Liver (tissue), 9 donors: ENCODE data around the gene MAP3K10. TPM values are rescaled to one million over a fixed set of nuclear protein-coding genes. Genes with fewer than 3 reads are reported as not detected.

Experiments used
- DNase-seq: peaks from one replicate; pipeline ENCODE4 v3.0.0-alpha.2; 2017; ENCODE audit warnings: low spot score
- H3K27ac ChIP-seq, 2 donors: one replicate each; pipeline ENCODE4 v1.7.0; 2013; ENCODE audit warnings: inconsistent platforms in 2 of 2, low read length in 2 of 2, control low read depth in 1 of 2, low read depth in 1 of 2, mild to moderate bottlenecking in 1 of 2
- H3K27me3 ChIP-seq, 4 donors: one replicate each; pipeline versions ENCODE4 v1.6.1 to v1.7.0; 2013; ENCODE audit warnings: low read length in 3 of 4, inconsistent platforms in 1 of 4, mild to moderate bottlenecking in 1 of 4, moderate library complexity in 1 of 4; ENCODE audit not compliant: control insufficient read depth in 4 of 4, insufficient read depth in 4 of 4
- H3K36me3 ChIP-seq, 4 donors: one replicate each; pipeline versions ENCODE4 v1.6.1 to v1.7.0; 2013; ENCODE audit warnings: low read length in 3 of 4, mild to moderate bottlenecking in 3 of 4, low read depth in 1 of 4, moderate library complexity in 1 of 4; ENCODE audit not compliant: control insufficient read depth in 4 of 4, insufficient read depth in 3 of 4
- H3K4me1 ChIP-seq, 4 donors: one replicate each; pipeline versions ENCODE4 v1.6.1 to v1.7.0; 2013; ENCODE audit warnings: low read length in 3 of 4, mild to moderate bottlenecking in 3 of 4, moderate library complexity in 1 of 4; ENCODE audit not compliant: control insufficient read depth in 4 of 4, insufficient read depth in 4 of 4
- H3K4me3 ChIP-seq, 3 donors: one replicate each; pipeline versions ENCODE4 v1.6.1 to v1.7.0; 2013; ENCODE audit warnings: low read length in 3 of 3, control low read depth in 1 of 3, low read depth in 1 of 3, mild to moderate bottlenecking in 1 of 3
- H3K9ac ChIP-seq, 2 donors: one replicate each; pipeline ENCODE4 v1.7.0; 2013; ENCODE audit warnings: low read length in 2 of 2, mild to moderate bottlenecking in 2 of 2, moderate library complexity in 2 of 2, control low read depth in 1 of 2, low read depth in 1 of 2
- H3K9me3 ChIP-seq, 4 donors: one replicate each; pipeline versions ENCODE4 v1.6.1 to v1.7.0; 2013; ENCODE audit warnings: low read length in 3 of 4; ENCODE audit not compliant: control insufficient read depth in 4 of 4
- ATF3 ChIP-seq: IDR thresholded peaks from 2 replicates; pipeline ENCODE4 v1.6.1; 2016; ENCODE audit warnings: antibody characterized with exemption
- EGR1 ChIP-seq, 2 donors: IDR thresholded peaks; 2 replicates each; pipeline ENCODE4 v1.6.1; 2016 to 2018; ENCODE audit warnings: antibody characterized with exemption in 2 of 2, low read depth in 2 of 2
- FOXA2 ChIP-seq: IDR thresholded peaks from 2 replicates; pipeline ENCODE4 v1.6.1; 2016; ENCODE audit warnings: antibody characterized with exemption
- GABPA ChIP-seq, 2 donors: IDR thresholded peaks in 1 of 2; conservative IDR thresholded peaks in 1 of 2; 2 replicates each; pipeline ENCODE4 v1.6.1; 2016; ENCODE audit warnings: antibody characterized with exemption in 2 of 2, mild to moderate bottlenecking in 1 of 2, moderate library complexity in 1 of 2
- HNF4A ChIP-seq, 2 donors: conservative IDR thresholded peaks; 2 replicates each; pipeline ENCODE4 v1.6.1; 2016; ENCODE audit warnings: antibody characterized with exemption in 2 of 2, mild to moderate bottlenecking in 2 of 2
- HNF4G ChIP-seq: IDR thresholded peaks from 2 replicates; pipeline ENCODE4 v1.6.1; 2016; ENCODE audit warnings: antibody characterized with exemption
- JUND ChIP-seq, 2 donors: IDR thresholded peaks; 2 replicates each; pipeline ENCODE4 v1.6.1; 2016; ENCODE audit warnings: antibody characterized with exemption in 2 of 2
- MAX ChIP-seq: IDR thresholded peaks from 2 replicates; pipeline ENCODE4 v1.6.1; 2016; ENCODE audit warnings: antibody characterized with exemption
- REST ChIP-seq: IDR thresholded peaks from 2 replicates; pipeline ENCODE4 v1.6.1; 2016; ENCODE audit warnings: antibody characterized with exemption, mild to moderate bottlenecking
- RXRA ChIP-seq, 2 donors: IDR thresholded peaks; 2 replicates each; pipeline ENCODE4 v1.6.1; 2017 to 2018; ENCODE audit warnings: antibody characterized with exemption in 2 of 2, mild to moderate bottlenecking in 1 of 2
- SP1 ChIP-seq: IDR thresholded peaks from 2 replicates; pipeline ENCODE4 v1.6.1; 2018; ENCODE audit warnings: antibody characterized with exemption, mild to moderate bottlenecking
- TAF1 ChIP-seq: conservative IDR thresholded peaks from 2 replicates; pipeline ENCODE4 v1.6.1; 2016; ENCODE audit warnings: antibody characterized with exemption, mild to moderate bottlenecking
- YY1 ChIP-seq: IDR thresholded peaks from 2 replicates; pipeline ENCODE4 v1.6.1; 2016; ENCODE audit warnings: antibody characterized with exemption, mild to moderate bottlenecking
- WGBS: extraction: QIAGEN DNeasy Blood & Tissue Kit; methylation state at CpG from one replicate; pipeline ENCODE4 v1.1.7; 2013; 5-methylcytosine and 5-hydroxymethylcytosine counted together
- polyA plus RNA-seq, 2 donors: library from polyadenylated mRNA; stranded (reverse) in 1 of 2; unstranded in 1 of 2; fragments of 200-250 nt in 1 of 2; fragments of >200 nt in 1 of 2; fragmentation: Nextera tagmentation in 1 of 2; extraction: Ambion mirVana in 1 of 2; gene quantifications; one replicate each; pipeline versions ENCODE4 v1.2.1 to v1.2.3, GENCODE V29; 2013 to 2015
- total RNA-seq, 2 donors: library from RNA; depleted of rRNA; stranded (reverse); fragments of >200 nt; gene quantifications; one replicate each; pipeline ENCODE4 v1.2.3, GENCODE V29; 2014
- TF ChIP-seq, protein P1 (sequence below): fragments of 150-350 bp; IDR thresholded peaks from 2 replicates; pipeline ENCODE4 v1.5.1; 2017; ENCODE audit warnings: improper control_type of control experiment, low read depth, low read length; ENCODE audit not compliant: missing input control
- TF ChIP-seq, protein P2 (sequence below): IDR thresholded peaks from 2 replicates; pipeline ENCODE4 v1.6.1; 2016; ENCODE audit warnings: antibody characterized with exemption
- donor health status: healthy.
- donor health status: healthy.
- donor health status: healthy.
- donor health status: healthy.
- donor health status: healthy.

Gene MAP3K10
- total and polyA plus RNA-seq, 4 donors: 0.65 to 3.9 (median 2.1) TPM

GRCh38 chr19:40213882-40214570, 22.8 kb downstream of the MAP3K10 start:
- 95% methylated on average over 50 of the region's 50 CpGs for WGBS

More at GRCh38 chr19:40213882-40214570, 22.8 kb downstream of the MAP3K10 start:
- Histone ChIP-seq H3K27ac (no peak overlapping the region), H3K9ac (no peak overlapping the region), H3K27me3 (peaks cover 0 to 8% (median 6%) of the 10 kb centered on the region in 4 donors), H3K4me1 (peaks cover 0 to 7% (median 2%) of the 10 kb centered on the region in 4 donors), H3K36me3 (peaks cover 0 to 6% (median 3%) of the 10 kb centered on the region in 4 donors), H3K4me3 (no peak overlapping the region), H3K9me3 (no peaks in the 10 kb centered on the region)
- TF ChIP-seq ATF3 (no peak), EGR1 (IDR thresholded peaks at IDR 0.05; ENCODE audit: low read depth in 2 of 2) (no peak), GABPA (IDR thresholded peaks at IDR 0.05 in 1 of 2, conservative IDR thresholded peaks at IDR 0.05 in 1 of 2) (no peak), REST (no peak), YY1 (no peak), FOXA2 (no peak), SP1 (no peak), HNF4G (no peak), RXRA (IDR thresholded peaks at IDR 0.05) (no peak), HNF4A (conservative IDR thresholded peaks at IDR 0.05) (no peak), TAF1 (no peak), MAX (no peak), JUND (IDR thresholded peaks at IDR 0.05) (no peak)
- TF ChIP-seq, protein P1, sequence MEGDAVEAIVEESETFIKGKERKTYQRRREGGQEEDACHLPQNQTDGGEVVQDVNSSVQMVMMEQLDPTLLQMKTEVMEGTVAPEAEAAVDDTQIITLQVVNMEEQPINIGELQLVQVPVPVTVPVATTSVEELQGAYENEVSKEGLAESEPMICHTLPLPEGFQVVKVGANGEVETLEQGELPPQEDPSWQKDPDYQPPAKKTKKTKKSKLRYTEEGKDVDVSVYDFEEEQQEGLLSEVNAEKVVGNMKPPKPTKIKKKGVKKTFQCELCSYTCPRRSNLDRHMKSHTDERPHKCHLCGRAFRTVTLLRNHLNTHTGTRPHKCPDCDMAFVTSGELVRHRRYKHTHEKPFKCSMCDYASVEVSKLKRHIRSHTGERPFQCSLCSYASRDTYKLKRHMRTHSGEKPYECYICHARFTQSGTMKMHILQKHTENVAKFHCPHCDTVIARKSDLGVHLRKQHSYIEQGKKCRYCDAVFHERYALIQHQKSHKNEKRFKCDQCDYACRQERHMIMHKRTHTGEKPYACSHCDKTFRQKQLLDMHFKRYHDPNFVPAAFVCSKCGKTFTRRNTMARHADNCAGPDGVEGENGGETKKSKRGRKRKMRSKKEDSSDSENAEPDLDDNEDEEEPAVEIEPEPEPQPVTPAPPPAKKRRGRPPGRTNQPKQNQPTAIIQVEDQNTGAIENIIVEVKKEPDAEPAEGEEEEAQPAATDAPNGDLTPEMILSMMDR: no peak
- TF ChIP-seq, protein P2, sequence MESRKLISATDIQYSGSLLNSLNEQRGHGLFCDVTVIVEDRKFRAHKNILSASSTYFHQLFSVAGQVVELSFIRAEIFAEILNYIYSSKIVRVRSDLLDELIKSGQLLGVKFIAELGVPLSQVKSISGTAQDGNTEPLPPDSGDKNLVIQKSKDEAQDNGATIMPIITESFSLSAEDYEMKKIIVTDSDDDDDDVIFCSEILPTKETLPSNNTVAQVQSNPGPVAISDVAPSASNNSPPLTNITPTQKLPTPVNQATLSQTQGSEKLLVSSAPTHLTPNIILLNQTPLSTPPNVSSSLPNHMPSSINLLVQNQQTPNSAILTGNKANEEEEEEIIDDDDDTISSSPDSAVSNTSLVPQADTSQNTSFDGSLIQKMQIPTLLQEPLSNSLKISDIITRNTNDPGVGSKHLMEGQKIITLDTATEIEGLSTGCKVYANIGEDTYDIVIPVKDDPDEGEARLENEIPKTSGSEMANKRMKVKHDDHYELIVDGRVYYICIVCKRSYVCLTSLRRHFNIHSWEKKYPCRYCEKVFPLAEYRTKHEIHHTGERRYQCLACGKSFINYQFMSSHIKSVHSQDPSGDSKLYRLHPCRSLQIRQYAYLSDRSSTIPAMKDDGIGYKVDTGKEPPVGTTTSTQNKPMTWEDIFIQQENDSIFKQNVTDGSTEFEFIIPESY: no peak
- DNase-seq: no peak
